GM19043 (cell line): Measurements from ENCODE around the gene CD63.

Experiments
- ATAC-seq: cut with Tn5 transposase; IDR thresholded peaks from one replicate; pipeline ENCODE4 v1.9.1; 2021; ENCODE audit warnings: low read depth; ENCODE audit not compliant: unreplicated experiment

Gene CD63

GRCh38 chr12:55741931-55742680 is 13.3 kb upstream of the CD63 start:
- no peak for ATAC-seq

GRCh38 chr12:55739025-55739378 is 10.2 kb upstream of the CD63 start:
- ATAC-seq, result no peak

- peak; percentile 84 for ATAC-seq
Observed at GRCh38 chr12:55738123-55739024, 9.6 kb upstream of the CD63 start.

- ATAC-seq, result no peak
Observed at GRCh38 chr12:55737581-55738122, 8.8 kb upstream of the CD63 start.

- ATAC-seq, result peak; percentile 39
Observed at GRCh38 chr12:55736780-55737580, 8.2 kb upstream of the CD63 start.

GRCh38 chr12:55736076-55736475 is 7.3 kb upstream of the CD63 start:
- ATAC-seq, result no peak

- ATAC-seq, result no peak
Observed at GRCh38 chr12:55734595-55734994, 5.8 kb upstream of the CD63 start.

GRCh38 chr12:55733858-55734257 is 5.0 kb upstream of the CD63 start:
- ATAC-seq, result no peak

- ATAC-seq, result no peak
Observed at GRCh38 chr12:55733021-55733555, 4.3 kb upstream of the CD63 start.

GRCh38 chr12:55732288-55732687 is 3.5 kb upstream of the CD63 start:
- no peak for ATAC-seq

GRCh38 chr12:55729819-55730818 is 1.3 kb upstream of the CD63 start:
- ATAC-seq, result peak; percentile 49

GRCh38 chr12:55728186-55728938 is 447 bp downstream of the CD63 start:
- peak; percentile 8 for ATAC-seq

- no peak for ATAC-seq
Observed at GRCh38 chr12:55727643-55728185, 1.1 kb downstream of the CD63 start.

- ATAC-seq, result no peak
Observed at GRCh38 chr12:55726971-55727370, 1.8 kb downstream of the CD63 start.

GRCh38 chr12:55725556-55725955 is 3.3 kb downstream of the CD63 start:
- ATAC-seq, result no peak

GRCh38 chr12:55724940-55725309 is 3.9 kb downstream of the CD63 start:
- ATAC-seq, result no peak

- ATAC-seq, result peak; percentile 31
Observed at GRCh38 chr12:55724226-55724939, 4.4 kb downstream of the CD63 start.
